ENCODE results near the gene TMEM190. TPM values are rescaled to one million over a fixed set of nuclear protein-coding genes. Genes with fewer than 3 reads are reported as not detected.

The TMEM190 gene
- total and polyA plus RNA-seq, 9 of the 15 experiments (the other 6 are each of a cell fraction or from before 2014, with no cell fraction given): not detected

GRCh38 chr19:55383279-55384130 lies 6.9 kb downstream of the TMEM190 start (continued):
- TF ChIP-seq, protein P1, sequence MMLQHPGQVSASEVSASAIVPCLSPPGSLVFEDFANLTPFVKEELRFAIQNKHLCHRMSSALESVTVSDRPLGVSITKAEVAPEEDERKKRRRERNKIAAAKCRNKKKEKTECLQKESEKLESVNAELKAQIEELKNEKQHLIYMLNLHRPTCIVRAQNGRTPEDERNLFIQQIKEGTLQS (IDR thresholded peaks at IDR 0.05): no peak
- TF ChIP-seq, protein P1 (CRISPR knock-in tag; conservative IDR thresholded peaks at IDR 0.05): no peak
- TF ChIP-seq BRF1 (IDR thresholded peaks at IDR 0.05; ENCODE audit: borderline replicate concordance, extremely low read depth, insufficient read length): no peak
- no peak for TF ChIP-seq FIP1L1 (IDR thresholded peaks at IDR 0.05; ENCODE audit: low read depth, low read length, poor library complexity, severe bottlenecking)
- no peak for TF ChIP-seq GTF2A2 (tag; IDR thresholded peaks at IDR 0.05)
- no peak for TF ChIP-seq SPI1 (IDR thresholded peaks at IDR 0.05; ENCODE audit: borderline replicate concordance, low read depth, low read length)
- TF ChIP-seq ZNF75A (CRISPR knock-in tag; IDR thresholded peaks at IDR 0.05): no peak
- no peak for TF ChIP-seq ZFP30 (CRISPR knock-in tag; IDR thresholded peaks at IDR 0.05; ENCODE audit: borderline replicate concordance)
- no peak for TF ChIP-seq HDAC3 (IDR thresholded peaks at IDR 0.05; ENCODE audit: borderline replicate concordance, partially characterized antibody)
- TF ChIP-seq BRD9 (IDR thresholded peaks at IDR 0.05; ENCODE audit: low read depth, partially characterized antibody): no peak
- TF ChIP-seq, protein P2, sequence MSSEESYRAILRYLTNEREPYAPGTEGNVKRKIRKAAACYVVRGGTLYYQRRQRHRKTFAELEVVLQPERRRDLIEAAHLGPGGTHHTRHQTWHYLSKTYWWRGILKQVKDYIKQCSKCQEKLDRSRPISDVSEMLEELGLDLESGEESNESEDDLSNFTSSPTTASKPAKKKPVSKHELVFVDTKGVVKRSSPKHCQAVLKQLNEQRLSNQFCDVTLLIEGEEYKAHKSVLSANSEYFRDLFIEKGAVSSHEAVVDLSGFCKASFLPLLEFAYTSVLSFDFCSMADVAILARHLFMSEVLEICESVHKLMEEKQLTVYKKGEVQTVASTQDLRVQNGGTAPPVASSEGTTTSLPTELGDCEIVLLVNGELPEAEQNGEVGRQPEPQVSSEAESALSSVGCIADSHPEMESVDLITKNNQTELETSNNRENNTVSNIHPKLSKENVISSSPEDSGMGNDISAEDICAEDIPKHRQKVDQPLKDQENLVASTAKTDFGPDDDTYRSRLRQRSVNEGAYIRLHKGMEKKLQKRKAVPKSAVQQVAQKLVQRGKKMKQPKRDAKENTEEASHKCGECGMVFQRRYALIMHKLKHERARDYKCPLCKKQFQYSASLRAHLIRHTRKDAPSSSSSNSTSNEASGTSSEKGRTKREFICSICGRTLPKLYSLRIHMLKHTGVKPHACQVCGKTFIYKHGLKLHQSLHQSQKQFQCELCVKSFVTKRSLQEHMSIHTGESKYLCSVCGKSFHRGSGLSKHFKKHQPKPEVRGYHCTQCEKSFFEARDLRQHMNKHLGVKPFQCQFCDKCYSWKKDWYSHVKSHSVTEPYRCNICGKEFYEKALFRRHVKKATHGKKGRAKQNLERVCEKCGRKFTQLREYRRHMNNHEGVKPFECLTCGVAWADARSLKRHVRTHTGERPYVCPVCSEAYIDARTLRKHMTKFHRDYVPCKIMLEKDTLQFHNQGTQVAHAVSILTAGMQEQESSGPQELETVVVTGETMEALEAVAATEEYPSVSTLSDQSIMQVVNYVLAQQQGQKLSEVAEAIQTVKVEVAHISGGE (CRISPR knock-in tag; IDR thresholded peaks at IDR 0.05): peak in 1 of 3 experiments; percentile 42; a peak in 1 of 6 replicates
- TF ChIP-seq ZNF507 (tag; conservative IDR thresholded peaks at IDR 0.05): no peak
- no peak for TF ChIP-seq POLR2H (tag; IDR thresholded peaks at IDR 0.05; ENCODE audit: low read depth)
- TF ChIP-seq ILK (tag; IDR thresholded peaks at IDR 0.05; ENCODE audit: borderline replicate concordance, low read depth): no peak
- TF ChIP-seq L3MBTL2 (IDR thresholded peaks at IDR 0.05): peak; percentile 76
- no peak for TF ChIP-seq POLR2A (conservative IDR thresholded peaks at IDR 0.05)

Measured in K562 (cell line).